Breast epithelium (tissue), 3 donors: Measurements from ENCODE around the gene GNG12.

Source experiments
- CTCF ChIP-seq, 3 donors: fragments of 450-650 bp; IDR thresholded peaks; one replicate each; pipeline ENCODE4 v1.5.1; 2016 to 2017; ENCODE audit warnings: antibody characterized with exemption in 3 of 3, mild to moderate bottlenecking in 3 of 3, moderate library complexity in 3 of 3
- POLR2A ChIP-seq: fragments of 450-650 bp; IDR thresholded peaks from one replicate; pipeline ENCODE4 v1.6.1; 2016; ENCODE audit warnings: antibody characterized with exemption, mild to moderate bottlenecking, moderate library complexity

GRCh38 chr1:67710417-67710816 lies 122.8 kb downstream of the GNG12 start:
- TF ChIP-seq POLR2A = no peak
- no peak for TF ChIP-seq CTCF (IDR thresholded peaks at IDR 0.05)
